GM19043 (cell line): ENCODE data around the gene BLID.

ENCODE experiments used
- ATAC-seq: cut with Tn5 transposase; IDR thresholded peaks from one replicate; pipeline ENCODE4 v1.9.1; 2021; ENCODE audit warnings: low read depth; ENCODE audit not compliant: unreplicated experiment

BLID gene

GRCh38 chr11:122141725-122142124, 25.7 kb upstream of the BLID start:
- ATAC-seq, result no peak

DNA sequence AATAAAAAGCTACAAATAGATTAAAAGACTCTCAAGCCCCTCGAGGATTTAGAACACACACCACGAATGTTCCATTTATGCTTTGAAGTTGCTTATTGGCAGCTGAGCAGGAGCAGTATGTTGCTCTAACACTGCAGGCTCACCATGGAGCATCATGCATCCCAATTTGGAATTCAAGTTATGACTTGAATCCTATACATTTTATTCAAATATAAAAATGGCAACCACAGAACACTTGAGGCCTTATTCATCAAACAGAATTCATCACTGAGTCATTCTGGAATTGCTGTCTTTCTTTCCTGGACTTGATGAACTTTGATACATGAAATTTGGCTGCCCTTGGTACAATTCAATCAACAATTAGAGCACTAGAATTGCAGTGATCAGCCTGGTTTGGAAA, 24.5 kb upstream of the BLID start:
- no peak for ATAC-seq

DNA sequence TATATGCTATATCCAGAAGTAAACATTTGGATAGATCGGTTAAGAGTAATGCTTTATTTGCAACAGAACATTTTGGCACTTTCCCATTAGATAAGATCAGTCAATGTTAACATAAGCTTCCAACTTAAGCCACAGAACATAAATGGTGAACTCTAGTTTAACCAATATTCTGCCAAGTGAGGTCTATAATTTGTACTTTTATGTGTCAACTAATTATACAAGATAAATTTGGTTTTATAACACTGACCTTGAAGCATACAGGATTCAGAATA, 23.5 kb upstream of the BLID start:
- no peak for ATAC-seq

- ATAC-seq, result no peak
Observed at GRCh38 chr11:122138744-122139594, 23.0 kb upstream of the BLID start.

DNA sequence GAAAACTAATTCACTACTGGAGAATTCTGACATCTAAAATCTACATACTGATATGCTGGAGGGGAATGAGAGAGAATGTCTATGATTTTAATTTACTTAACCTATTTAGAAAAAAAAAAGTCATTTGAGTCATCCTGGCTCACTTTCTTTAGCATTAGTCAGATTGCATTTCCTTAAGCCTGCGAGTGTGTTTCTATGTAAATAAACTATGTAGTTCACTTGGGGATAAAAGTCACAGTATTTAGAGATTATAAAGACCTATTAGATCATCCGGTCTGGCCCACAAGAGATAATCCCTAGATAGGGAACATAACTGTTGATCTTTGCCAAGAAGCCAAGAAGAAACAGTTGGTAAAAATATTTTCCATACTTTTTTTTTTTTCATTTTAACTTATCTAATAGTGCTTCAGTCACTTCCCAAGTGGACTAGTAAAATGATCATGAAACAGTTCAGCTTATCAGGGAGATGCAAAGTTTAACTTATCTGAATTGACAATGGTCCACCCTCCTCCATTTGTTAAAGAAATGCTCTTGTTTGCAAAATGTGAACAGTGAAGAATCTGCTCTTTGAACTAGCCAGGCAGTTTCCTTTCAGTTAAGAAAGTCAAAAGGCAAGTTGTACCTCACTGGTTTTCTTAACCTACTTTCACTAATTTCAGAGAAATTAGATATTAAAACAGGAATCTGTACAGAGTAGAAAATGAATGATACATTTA, 21.2 kb upstream of the BLID start:
- ATAC-seq, result no peak

DNA sequence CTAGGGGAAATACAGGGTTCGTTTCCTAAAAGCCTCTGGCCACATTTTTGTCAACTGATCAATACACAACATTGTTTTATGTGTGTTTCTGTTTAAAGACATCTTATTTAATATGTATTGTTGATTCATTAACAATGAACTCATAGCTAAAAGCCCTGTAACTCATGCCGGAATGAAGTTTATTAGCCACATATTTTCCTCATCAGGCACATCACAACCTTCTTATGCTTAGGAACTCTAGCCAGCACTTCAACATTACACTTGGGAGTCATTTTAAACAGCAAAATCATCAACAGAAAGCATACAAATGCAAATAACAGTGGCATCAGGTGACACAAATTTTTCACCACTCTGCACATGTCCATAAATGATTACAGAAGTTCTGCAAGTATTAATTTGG, 15.1 kb upstream of the BLID start:
- ATAC-seq, result no peak

DNA sequence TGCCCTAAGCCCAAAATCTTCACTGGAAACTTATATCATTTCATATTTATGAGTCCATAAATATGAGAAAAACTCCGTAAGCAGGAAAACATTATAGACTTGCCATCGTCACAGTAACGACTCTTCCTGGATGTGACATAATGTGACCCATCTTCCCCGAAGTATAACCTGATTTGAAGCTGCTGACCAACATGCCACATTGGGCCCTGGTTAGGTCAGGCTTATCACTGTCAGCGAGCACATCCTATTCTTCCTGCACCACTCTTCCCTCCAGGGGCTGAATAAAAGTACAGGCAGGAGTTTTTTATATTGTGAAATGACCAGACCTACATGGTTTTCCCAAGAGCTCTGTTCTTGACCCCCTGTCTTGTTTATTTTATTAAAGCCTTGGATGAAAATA, 12.1 kb upstream of the BLID start:
- no peak for ATAC-seq

GRCh38 chr11:122127020-122127419, 11.0 kb upstream of the BLID start:
- no peak for ATAC-seq

DNA sequence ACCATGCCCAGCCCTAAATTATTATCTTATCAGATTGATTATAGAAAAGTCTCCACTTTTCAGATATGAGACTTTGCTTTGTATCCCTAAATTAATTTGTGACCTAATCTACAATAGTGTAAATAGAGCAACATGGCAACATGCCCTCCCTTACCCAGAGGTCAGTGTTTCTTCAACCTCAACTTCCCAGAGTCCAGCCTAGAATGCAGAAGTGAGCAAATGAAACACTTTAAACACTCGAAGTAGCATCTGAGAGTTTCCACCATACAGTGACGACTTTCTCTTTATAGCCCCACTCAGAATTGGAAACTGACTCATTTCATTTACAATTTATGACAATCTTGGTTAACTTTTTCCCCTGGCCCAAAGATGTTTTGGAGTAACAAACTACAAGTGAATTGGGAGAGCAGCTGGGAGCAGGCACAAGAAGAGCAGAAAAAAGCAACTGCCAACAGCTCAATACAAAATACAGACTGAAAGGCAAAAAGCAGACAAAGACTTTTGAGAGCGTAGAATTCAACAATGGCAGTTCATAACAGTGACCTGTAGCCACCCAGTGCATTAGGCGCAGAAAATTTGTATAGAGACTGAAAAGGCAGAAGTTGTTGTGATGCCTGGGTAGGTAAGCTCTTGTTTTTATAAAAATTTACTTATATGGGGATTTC, 10.1 kb upstream of the BLID start:
- ATAC-seq, result no peak

GRCh38 chr11:122123263-122123929, 7.4 kb upstream of the BLID start:
- no peak for ATAC-seq

GRCh38 chr11:122122179-122122578, 6.2 kb upstream of the BLID start:
- no peak for ATAC-seq

DNA sequence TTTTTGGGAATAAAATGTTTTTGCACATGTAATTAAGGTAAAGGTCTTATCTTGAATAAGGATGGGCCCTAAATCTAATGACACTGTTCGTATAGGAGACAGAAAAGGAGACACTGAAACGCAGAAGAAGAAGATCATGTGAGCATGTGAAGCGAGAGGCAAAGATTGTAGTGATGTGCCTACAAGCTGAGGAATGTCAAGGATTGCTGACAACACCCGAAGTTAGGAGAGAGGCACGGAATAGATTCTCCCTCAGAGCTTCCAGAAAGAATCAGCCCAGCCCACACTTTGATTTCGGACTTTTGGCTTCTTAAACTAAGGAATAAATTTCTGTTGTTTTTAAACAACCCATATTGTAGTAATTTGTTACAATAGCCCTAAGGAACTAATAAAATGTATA, 4.1 kb upstream of the BLID start:
- ATAC-seq, result no peak

DNA sequence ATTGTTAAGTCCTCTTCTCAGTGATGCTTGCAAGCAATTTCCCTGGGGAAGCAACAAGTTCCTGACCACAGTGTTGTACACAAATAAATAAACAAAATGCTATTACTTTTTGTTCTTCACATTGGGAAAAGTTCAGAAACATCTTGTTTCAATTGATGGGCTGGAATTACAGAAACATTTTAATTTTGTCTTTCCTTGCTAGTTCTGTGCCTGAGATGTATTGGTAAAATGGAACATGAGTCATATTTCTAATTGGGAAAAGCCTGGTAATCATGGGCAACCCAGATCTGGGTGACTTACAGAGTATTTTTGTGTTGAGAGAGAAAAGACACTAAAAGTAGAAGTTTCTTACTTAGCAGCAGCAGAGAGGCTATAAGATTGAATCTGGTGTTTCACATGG, 576 bp upstream of the BLID start:
- ATAC-seq, result no peak

GRCh38 chr11:122114976-122115375, 1.0 kb downstream of the BLID start:
- no peak for ATAC-seq

- no peak for ATAC-seq
Observed at GRCh38 chr11:122113836-122114825, 1.9 kb downstream of the BLID start.

GRCh38 chr11:122112470-122113365, 3.3 kb downstream of the BLID start:
- ATAC-seq, result no peak

- no peak for ATAC-seq
Observed at GRCh38 chr11:122109932-122110331, 6.1 kb downstream of the BLID start.

GRCh38 chr11:122108828-122109227, 7.2 kb downstream of the BLID start:
- ATAC-seq, result no peak

GRCh38 chr11:122108192-122108799, 7.7 kb downstream of the BLID start:
- no peak for ATAC-seq
